ENCODE results near the gene IFI30.

The IFI30 gene

DNA sequence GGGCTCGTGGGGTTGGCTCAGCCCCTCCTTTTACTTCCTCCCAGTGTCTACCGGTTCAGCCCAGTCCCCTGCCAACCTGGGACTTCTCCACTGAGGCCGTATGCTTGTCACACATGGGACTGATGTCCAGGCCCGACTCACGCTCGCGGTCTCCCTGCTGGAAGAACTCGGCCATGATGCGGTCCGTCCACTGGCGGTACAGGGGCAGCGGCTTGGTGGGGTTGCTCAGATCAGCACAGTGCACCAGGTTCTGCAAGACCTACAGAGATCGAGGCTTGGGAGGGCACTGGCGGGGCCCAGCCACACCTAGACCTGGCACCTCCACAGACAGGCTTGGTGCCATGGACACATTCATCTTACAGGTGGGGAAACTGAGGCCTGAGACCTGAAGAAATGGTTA lies 38.1 kb downstream of the IFI30 start:
- H3K4me3 ChIP-seq (ENCODE audit: low read depth, low read length) = no peak overlapping the region
- no peaks in the 10 kb centered on the region for H3K36me3 ChIP-seq
- TF ChIP-seq, protein P1, sequence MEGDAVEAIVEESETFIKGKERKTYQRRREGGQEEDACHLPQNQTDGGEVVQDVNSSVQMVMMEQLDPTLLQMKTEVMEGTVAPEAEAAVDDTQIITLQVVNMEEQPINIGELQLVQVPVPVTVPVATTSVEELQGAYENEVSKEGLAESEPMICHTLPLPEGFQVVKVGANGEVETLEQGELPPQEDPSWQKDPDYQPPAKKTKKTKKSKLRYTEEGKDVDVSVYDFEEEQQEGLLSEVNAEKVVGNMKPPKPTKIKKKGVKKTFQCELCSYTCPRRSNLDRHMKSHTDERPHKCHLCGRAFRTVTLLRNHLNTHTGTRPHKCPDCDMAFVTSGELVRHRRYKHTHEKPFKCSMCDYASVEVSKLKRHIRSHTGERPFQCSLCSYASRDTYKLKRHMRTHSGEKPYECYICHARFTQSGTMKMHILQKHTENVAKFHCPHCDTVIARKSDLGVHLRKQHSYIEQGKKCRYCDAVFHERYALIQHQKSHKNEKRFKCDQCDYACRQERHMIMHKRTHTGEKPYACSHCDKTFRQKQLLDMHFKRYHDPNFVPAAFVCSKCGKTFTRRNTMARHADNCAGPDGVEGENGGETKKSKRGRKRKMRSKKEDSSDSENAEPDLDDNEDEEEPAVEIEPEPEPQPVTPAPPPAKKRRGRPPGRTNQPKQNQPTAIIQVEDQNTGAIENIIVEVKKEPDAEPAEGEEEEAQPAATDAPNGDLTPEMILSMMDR (IDR thresholded peaks at IDR 0.05; ENCODE audit: low read depth, low read length) = no peak
- no peaks in the 10 kb centered on the region for H3K9me3 ChIP-seq
- no peaks in the 10 kb centered on the region for H3K27me3 ChIP-seq
- no peaks in the 10 kb centered on the region for H3K4me1 ChIP-seq
- DNase-seq = no peak

DNA sequence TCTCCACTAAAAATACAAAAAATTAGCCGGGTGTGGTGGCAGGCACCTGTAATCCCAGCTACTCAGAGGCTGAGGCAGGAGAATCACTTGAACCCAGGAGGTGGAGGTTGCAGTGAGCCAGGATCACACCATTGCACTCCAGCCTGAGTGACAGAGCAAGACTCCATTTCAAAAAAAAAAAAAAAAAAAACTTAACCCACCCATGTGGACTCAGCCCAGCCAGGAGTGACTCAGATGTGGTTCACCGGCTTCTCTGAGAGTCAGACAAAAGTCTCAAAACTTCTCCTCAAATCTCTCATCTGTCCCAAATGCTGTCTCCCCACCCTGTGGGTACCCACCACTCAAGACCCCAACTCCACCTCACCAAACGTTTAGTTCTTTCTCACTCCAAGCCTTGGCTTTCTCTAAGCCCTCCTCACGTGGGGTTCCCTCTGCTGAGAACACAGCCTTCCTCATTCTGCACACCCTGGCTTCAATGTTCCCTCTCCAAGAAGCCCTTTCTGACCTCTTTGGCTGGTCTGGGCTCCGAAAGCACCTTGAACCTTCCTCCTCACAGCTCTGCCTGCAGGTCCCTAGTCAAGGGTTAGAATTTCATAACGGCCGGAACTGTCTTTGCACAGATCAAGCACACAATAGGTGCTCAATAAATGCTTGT lies 41.3 kb downstream of the IFI30 start:
- Histone ChIP-seq H3K9me3 (no peaks in the 10 kb centered on the region), H3K4me1 (no peaks in the 10 kb centered on the region), H3K36me3 (no peaks in the 10 kb centered on the region), H3K4me3 (ENCODE audit: low read depth, low read length) (no peak overlapping the region), H3K27me3 (no peaks in the 10 kb centered on the region)
- TF ChIP-seq, protein P1 (IDR thresholded peaks at IDR 0.05; ENCODE audit: low read depth, low read length) = no peak
- no peak for DNase-seq

GRCh38 chr19:18216789-18217188 lies 43.2 kb downstream of the IFI30 start:
- no peak for DNase-seq
- Histone ChIP-seq H3K4me1 (no peaks in the 10 kb centered on the region), H3K4me3 (ENCODE audit: low read depth, low read length) (no peak overlapping the region), H3K36me3 (no peaks in the 10 kb centered on the region), H3K27me3 (no peaks in the 10 kb centered on the region), H3K9me3 (no peaks in the 10 kb centered on the region)
- TF ChIP-seq, protein P1 (IDR thresholded peaks at IDR 0.05; ENCODE audit: low read depth, low read length) = no peak

DNA sequence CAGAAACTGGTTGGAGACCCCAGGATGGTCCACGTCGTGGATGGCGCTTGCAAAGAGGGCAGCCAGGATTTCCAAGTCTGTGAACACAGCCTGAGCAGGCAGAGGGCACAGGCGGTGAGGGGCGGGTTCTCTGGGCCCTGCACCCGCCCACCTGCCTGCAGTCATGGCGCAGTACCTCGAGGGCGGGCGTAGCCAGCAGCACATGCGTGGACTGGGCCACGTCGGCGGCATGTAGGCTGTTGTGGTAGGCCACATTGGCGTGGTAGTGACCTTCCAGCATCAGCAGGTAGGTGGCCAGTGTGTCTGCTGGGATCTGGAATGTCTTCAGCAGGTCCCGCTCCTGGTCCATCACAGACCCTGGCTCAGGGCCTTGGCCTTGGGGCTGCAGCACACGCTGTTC lies 44.5 kb downstream of the IFI30 start:
- H3K36me3 ChIP-seq = no peaks in the 10 kb centered on the region
- no peaks in the 10 kb centered on the region for H3K9me3 ChIP-seq
- DNase-seq = no peak
- no peaks in the 10 kb centered on the region for H3K27me3 ChIP-seq
- TF ChIP-seq, protein P1 (IDR thresholded peaks at IDR 0.05; ENCODE audit: low read depth, low read length) = no peak
- no peaks in the 10 kb centered on the region for H3K4me1 ChIP-seq
- no peak overlapping the region for H3K4me3 ChIP-seq (ENCODE audit: low read depth, low read length)

DNA sequence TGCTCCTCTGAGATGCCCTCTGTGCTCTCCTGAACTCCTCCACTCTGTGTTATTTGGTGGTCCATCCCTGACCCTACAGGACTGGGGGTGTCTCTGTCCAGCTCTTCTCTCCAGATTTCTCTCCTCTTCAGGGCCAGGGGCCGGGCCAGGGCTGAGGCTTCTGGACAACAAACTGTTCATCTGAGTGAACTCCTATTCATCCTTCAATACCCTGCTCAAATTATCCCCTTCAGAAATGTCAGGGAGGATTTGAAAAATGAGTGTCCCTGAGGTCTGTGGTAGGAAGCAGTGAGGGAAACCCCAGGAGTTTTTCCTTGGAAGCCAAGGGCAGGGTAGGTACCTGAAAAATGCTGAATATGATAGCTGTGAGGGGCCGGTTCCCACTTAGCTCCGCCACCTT lies 45.0 kb downstream of the IFI30 start:
- Histone ChIP-seq H3K4me1 (no peaks in the 10 kb centered on the region), H3K27me3 (no peaks in the 10 kb centered on the region), H3K4me3 (ENCODE audit: low read depth, low read length) (no peak overlapping the region), H3K36me3 (no peaks in the 10 kb centered on the region), H3K9me3 (no peaks in the 10 kb centered on the region)
- DNase-seq = no peak
- TF ChIP-seq, protein P1 (IDR thresholded peaks at IDR 0.05; ENCODE audit: low read depth, low read length) = no peak

DNA sequence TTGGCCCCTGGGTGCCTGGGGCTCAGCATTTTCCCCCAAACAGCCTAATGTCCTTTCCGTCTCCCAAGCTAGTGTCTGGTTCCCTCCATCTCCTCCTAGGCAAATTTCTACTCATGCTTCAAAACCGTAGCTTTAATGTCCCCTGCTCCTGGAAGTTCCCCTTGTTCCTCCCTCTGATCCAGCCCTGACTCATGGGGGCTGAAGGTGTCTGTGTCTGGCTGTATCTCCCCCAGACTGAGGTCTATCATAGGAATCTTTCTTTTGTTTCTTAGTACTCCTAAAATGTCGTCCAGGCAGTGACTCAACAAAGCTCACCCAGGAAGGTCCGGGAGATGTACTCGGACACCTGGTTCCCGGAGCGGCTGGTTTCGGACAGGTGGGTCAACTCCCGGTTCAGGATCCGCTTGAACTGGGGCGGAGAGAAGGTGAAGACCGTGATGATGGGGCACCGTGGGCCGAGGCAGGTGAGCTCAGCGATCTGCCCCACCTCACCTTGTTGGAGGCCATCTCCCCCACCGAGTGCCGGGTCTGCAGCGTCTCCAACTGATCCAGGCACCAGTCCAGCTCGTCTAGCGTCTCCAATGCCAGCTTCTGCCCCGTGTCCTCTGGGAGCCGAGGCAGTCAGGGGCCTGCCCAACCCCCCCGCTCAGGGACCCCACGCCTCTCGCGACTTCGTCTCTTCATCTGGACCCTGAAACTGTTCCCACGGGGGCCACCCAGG lies 46.5 kb downstream of the IFI30 start:
- no peak overlapping the region for H3K4me3 ChIP-seq (ENCODE audit: low read depth, low read length)
- no peak for DNase-seq
- H3K9me3 ChIP-seq = no peaks in the 10 kb centered on the region
- TF ChIP-seq, protein P1 (IDR thresholded peaks at IDR 0.05; ENCODE audit: low read depth, low read length) = no peak
- peaks cover 6% of the 10 kb centered on the region for H3K27me3 ChIP-seq
- H3K36me3 ChIP-seq = no peaks in the 10 kb centered on the region
- H3K4me1 ChIP-seq = no peaks in the 10 kb centered on the region
